ENCODE measurements around the gene RAB7A. TPM values are rescaled to one million over a fixed set of nuclear protein-coding genes. Genes with fewer than 3 reads are reported as not detected.

The RAB7A gene
- total and polyA plus RNA-seq, 2 of the 8 experiments (the other 6 are each of a cell fraction or from before 2014, with no cell fraction given), result 179 to 195 TPM

GRCh38 chr3:128710816-128711433 lies 15.1 kb upstream of the RAB7A start:
- no peaks in the 10 kb centered on the region for H3K27me3 ChIP-seq (replicated peaks in 1 of 4; ENCODE audit: control insufficient read depth in 3 of 4, extremely low read depth in 1 of 4, insufficient read depth in 3 of 4, low read length in 3 of 4)
- H3K4me1 ChIP-seq (replicated peaks in 1 of 4; ENCODE audit: control insufficient read depth in 3 of 4, insufficient read depth in 4 of 4, low read length in 3 of 4), result peaks cover 0 to 13% (median 6%) of the 10 kb centered on the region in 4 experiments; a peak in 6 of 7 replicates
- H2AK5ac ChIP-seq (ENCODE audit: low read depth, low read length), result no peak overlapping the region
- no peak overlapping the region for H4K8ac ChIP-seq (ENCODE audit: extremely low read depth, insufficient read depth, low read length)
- no peaks in the 10 kb centered on the region for H3K23me2 ChIP-seq (ENCODE audit: low read depth, low read length)
- H2BK15ac ChIP-seq (ENCODE audit: low read length), result peak overlapping the region; percentile 8; the same call in 1 of the 2 replicates
- no peak overlapping the region for H3K23ac ChIP-seq (ENCODE audit: insufficient read length)
- H4K20me1 ChIP-seq (replicated peaks in 1 of 2; ENCODE audit: control insufficient read depth in 1 of 2, insufficient read depth in 2 of 2, low read length in 2 of 2), result no peaks in the 10 kb centered on the region
- H3K4ac ChIP-seq (replicated peaks; ENCODE audit: insufficient read length, low read depth, low read length), result no peak overlapping the region
- H4K91ac ChIP-seq (replicated peaks; ENCODE audit: insufficient read length, low read length), result no peak overlapping the region
- H3K18ac ChIP-seq (ENCODE audit: extremely low read depth, low read length), result no peak overlapping the region
- no peak overlapping the region for H2BK20ac ChIP-seq (ENCODE audit: low read length)
- H2BK5ac ChIP-seq (ENCODE audit: low read depth, low read length), result no peak overlapping the region
- POLR2A ChIA-PET (ENCODE audit: partially characterized antibody), result interaction anchor here (0.7 to 1.7 kb wide), 2 partner anchors 16 to 26 kb away, joined by 3 to 5 read pairs; no protein-coding TSS in a partner anchor
- 97% methylated on average over 7 of the region's 7 CpGs; no CpG with 5 or more reads in 1 of the 2 experiments for WGBS, 2 experiments (ENCODE audit: extremely low coverage in 1 of 2, insufficient coverage in 1 of 2, insufficient read length in 1 of 2, insufficient replicate concordance in 2 of 2, low coverage in 1 of 2, low lambda C conversion rate in 2 of 2, missing lambda C conversion rate in 1 of 2)
- DNase-seq (ENCODE audit: low read depth in 1 of 2, low spot score in 2 of 2) (no peak), FAIRE-seq (no peak)
- H3K9ac ChIP-seq (replicated peaks in 1 of 4; ENCODE audit: extremely low read depth in 1 of 4, low read depth in 3 of 4, low read length in 3 of 4), result no peak overlapping the region
- CTCF ChIA-PET (ENCODE audit: partially characterized antibody), result interaction anchor here (1.0 to 1.1 kb wide), 2 partner anchors 10 to 11 kb away, joined by 3 read pairs; no protein-coding TSS in a partner anchor
- no peaks in the 10 kb centered on the region for H3K79me2 ChIP-seq (ENCODE audit: control insufficient read depth in 1 of 2, insufficient read depth in 2 of 2, low read length in 2 of 2)
- H3K27ac ChIP-seq (ENCODE audit: low read depth, low read length), result no peak overlapping the region
- H2BK120ac ChIP-seq (replicated peaks; ENCODE audit: low read depth, low read length), result no peak overlapping the region
- H3K56ac ChIP-seq (replicated peaks; ENCODE audit: insufficient read length, low read depth, low read length), result no peak overlapping the region
- H3K79me1 ChIP-seq (ENCODE audit: low read depth, low read length), result no peaks in the 10 kb centered on the region
- H3K36me3 ChIP-seq (ENCODE audit: control insufficient read depth in 2 of 4, insufficient read depth in 4 of 4, low read length in 3 of 4), result no peaks in the 10 kb centered on the region
- H4K5ac ChIP-seq (ENCODE audit: insufficient read length, low read depth, low read length), result no peak overlapping the region
- H3K14ac ChIP-seq (ENCODE audit: insufficient read length), result no peak overlapping the region
- no peak overlapping the region for H2AFZ ChIP-seq (ENCODE audit: low read length)
- no peaks in the 10 kb centered on the region for H3K9me3 ChIP-seq (ENCODE audit: insufficient read depth in 2 of 2, low read depth in 1 of 2, low read length in 1 of 2)
- no peak overlapping the region for H3K4me2 ChIP-seq (ENCODE audit: insufficient read depth in 1 of 2, low read depth in 2 of 2, low read length in 2 of 2)
- no peak overlapping the region for H3K4me3 ChIP-seq (ENCODE audit: extremely low read depth in 1 of 4, insufficient read depth in 2 of 4, low read depth in 3 of 4, low read length in 4 of 4)
- peak overlapping the region; percentile 35; the same call in 1 of the 2 replicates for H2BK12ac ChIP-seq (ENCODE audit: low read depth, low read length)
- TF ChIP-seq KDM5A (IDR thresholded peaks at IDR 0.05; ENCODE audit: low read length) (no peak), HDAC2 (IDR thresholded peaks at IDR 0.05; ENCODE audit: borderline replicate concordance in 1 of 2, low read depth in 2 of 2, low read length in 2 of 2) (no peak), SIX5 (IDR thresholded peaks at IDR 0.05; ENCODE audit: low read depth, low read length) (no peak), CBX8 (IDR thresholded peaks at IDR 0.05; ENCODE audit: borderline replicate concordance, low read depth, low read length) (no peak)

Measured in H1 (cell line).